Pancreas (tissue), 10 donors: Measurements from ENCODE around the gene ZNF436. TPM values are rescaled to one million over a fixed set of nuclear protein-coding genes. Genes with fewer than 3 reads are reported as not detected.
A peak's percentile ranks its signal among the peaks of the same experiment; 100 is the strongest.

Experiments
- ATAC-seq, 4 donors: fragments of 200-7000 bp; cut with Tn5 transposase; one replicate each; pipeline versions ENCODE4 v1.8.0 to v1.9.1; 2020; ENCODE audit warnings: mild to moderate bottlenecking in 4 of 4, moderate library complexity in 4 of 4
- DNase-seq, 6 donors: peaks; one replicate each; pipeline ENCODE4 v3.0.0-alpha.2; 2020
- FAIRE-seq: peaks from 2 replicates; lab custom pipeline; 2012; peaks lifted over from hg19 to GRCh38; lab: Jason Lieb, UNC
- H3K27ac ChIP-seq, 4 donors: fragments of 200-600 bp; sonication (generic); 1 replicate in 3 of 4; 2 replicates in 1 of 4; pipeline versions ENCODE4 v1.5.0 to v1.8.0; 2020
- H3K27me3 ChIP-seq, 4 donors: fragments of 200-600 bp; one replicate each; pipeline ENCODE4 v1.8.0; 2021
- H3K36me3 ChIP-seq, 3 donors: fragments of 200-600 bp; sonication (generic) in 1 of 3; one replicate each; pipeline versions ENCODE4 v1.5.0 to v1.8.0; 2020 to 2021
- H3K4me1 ChIP-seq, 3 donors: fragments of 200-600 bp; one replicate each; pipeline ENCODE4 v1.8.0; 2021
- H3K4me3 ChIP-seq, 4 donors: fragments of 200-600 bp; sonication (generic) in 2 of 4; one replicate each; pipeline versions ENCODE4 v1.5.0 to v1.8.0; 2020 to 2021
- H3K9me3 ChIP-seq, 4 donors: fragments of 200-600 bp; one replicate each; pipeline ENCODE4 v1.8.0; 2021
- CTCF ChIP-seq, 4 donors: fragments of 200-600 bp; sonication (generic) in 3 of 4; IDR thresholded peaks; one replicate each; pipeline versions ENCODE4 v1.5.0 to v1.8.0; 2021; ENCODE audit warnings: antibody characterized with exemption in 4 of 4
- WGBS, 2 donors: extraction: QIAGEN DNeasy Blood & Tissue Kit; methylation state at CpG; one replicate each; pipeline ENCODE4 v1.1.7; 2013; 5-methylcytosine and 5-hydroxymethylcytosine counted together
- intact Hi-C, 3 donors: fragments of 100-400 bp; cut with DNase I; formaldehyde crosslinking; loops; one replicate each; pipeline versions ENCODE4 v1.11.1 to v1.14.2; 2022
- polyA plus RNA-seq, 2 donors: library from polyadenylated mRNA; stranded (reverse); fragments of 200-250 nt; gene quantifications; one replicate each; pipeline ENCODE4 v1.2.3, GENCODE V29; 2013
- total RNA-seq, 6 donors: library from RNA; stranded (reverse); fragmentation: NEBNext Ultra II Directional in 4 of 6; extraction: Animal tissue kit (Norgen Biotek cat#: 25700) in 4 of 6; gene quantifications; one replicate each; pipeline versions ENCODE4 v1.2.1 to v1.2.4, GENCODE V29; 2021 to 2023
- donor health status: healthy with polysubstance abuse.
- donor health status: DM: no; HTN: no; CAD: no; lungs with moderate emphysema.
- donor health status: DM: no; HTN: no; CAD: no.
- donor health status: control.
- donor health status: control.
- donor health status: Bipolar disorder and iron deficiency.
- donor health status: DM: yes; HTN: yes; CAD: no.
- donor health status: DM: no; HTN: no; CAD: no.
- donor health status: DM: no; HTN: no; CAD: no.
- donor health status: DM: yes; HTN: yes; CAD: no.

The ZNF436 gene
- total and polyA plus RNA-seq, 8 donors, result 2.1 to 11.8 (median 3.9) TPM

- no peak for TF ChIP-seq CTCF (IDR thresholded peaks at IDR 0.05)
- no peaks in the 10 kb centered on the region for H3K27me3 ChIP-seq
- intact Hi-C loops, result no loop called here
- DNase-seq (peak in 1 of 6 donors; percentile 2), ATAC-seq (no peak), FAIRE-seq (no peak)
- no peaks in the 10 kb centered on the region for H3K36me3 ChIP-seq
- peak overlapping the region in 3 of 4 donors; percentile 96 to 97 (median 97) for H3K27ac ChIP-seq
- H3K9me3 ChIP-seq, result no peaks in the 10 kb centered on the region
- H3K4me1 ChIP-seq, result peaks cover 4 to 28% (median 26%) of the 10 kb centered on the region in 3 donors
- 24 to 27% methylated on average over 5 of the region's 5 CpGs for WGBS, 2 donors
- peak overlapping the region in 1 of 4 donors; percentile 87 for H3K4me3 ChIP-seq
Measured at GRCh38 chr1:23370330-23370708, 683 bp upstream of the ZNF436 start.

GRCh38 chr1:23368562-23369334 is 888 bp downstream of the ZNF436 start:
- Histone ChIP-seq H3K9me3 (peaks cover 0 to 2% (median 0%) of the 10 kb centered on the region in 4 donors), H3K4me1 (peaks cover 4 to 28% (median 26%) of the 10 kb centered on the region in 3 donors), H3K27me3 (no peaks in the 10 kb centered on the region), H3K36me3 (peaks cover 2 to 6% (median 4%) of the 10 kb centered on the region in 3 donors), H3K4me3 (peak overlapping the region; percentile 84 to 87 (median 85)), H3K27ac (peak overlapping the region; percentile 90 to 97 (median 96))
- no peak for TF ChIP-seq CTCF (IDR thresholded peaks at IDR 0.05)
- ATAC-seq (peak; percentile 83 to 92 (median 85)), DNase-seq (peak; percentile 85 to 95 (median 89)), FAIRE-seq (no peak)
- WGBS, 2 donors, result 0% methylated on average over 52 to 61 of the region's 61 CpGs
- intact Hi-C loops, result no loop called here

GRCh38 chr1:23367791-23368561 is 1.7 kb downstream of the ZNF436 start:
- ATAC-seq, result peak; percentile 85 to 94 (median 89)
- Histone ChIP-seq H3K36me3 (peaks cover 4 to 9% (median 6%) of the 10 kb centered on the region in 3 donors), H3K27ac (peak overlapping the region; percentile 90 to 97 (median 96)), H3K9me3 (peaks cover 0 to 3% (median 0%) of the 10 kb centered on the region in 4 donors), H3K4me1 (peaks cover 4 to 28% (median 26%) of the 10 kb centered on the region in 3 donors), H3K27me3 (no peaks in the 10 kb centered on the region), H3K4me3 (peak overlapping the region; percentile 84 to 87 (median 85))
- intact Hi-C loops, result no loop called here
- WGBS, 2 donors, result 1% methylated on average over 41 of the region's 41 CpGs
- peak in 1 of 4 donors; percentile 8 for TF ChIP-seq CTCF (IDR thresholded peaks at IDR 0.05)
- peak; percentile 94 to 99 (median 99) for DNase-seq
- peak; percentile 63 for FAIRE-seq

GRCh38 chr1:23367451-23367790 is 2.2 kb downstream of the ZNF436 start:
- Histone ChIP-seq H3K27me3 (no peaks in the 10 kb centered on the region), H3K27ac (peak overlapping the region; percentile 90 to 97 (median 96)), H3K36me3 (peaks cover 4 to 15% (median 11%) of the 10 kb centered on the region in 3 donors), H3K4me3 (peak overlapping the region; percentile 84 to 87 (median 85)), H3K4me1 (peaks cover 4 to 28% (median 26%) of the 10 kb centered on the region in 3 donors), H3K9me3 (peaks cover 0 to 4% (median 2%) of the 10 kb centered on the region in 4 donors)
- FAIRE-seq (no peak), ATAC-seq (peak in 1 of 4 donors; percentile 0), DNase-seq (peak in 1 of 6 donors; percentile 21)
- no peak for TF ChIP-seq CTCF (IDR thresholded peaks at IDR 0.05)
- intact Hi-C loops, result no loop called here
- 18 to 21% methylated on average over 9 of the region's 9 CpGs for WGBS, 2 donors
